IPS-NIHi7 (cell line): ENCODE data around the gene ZNF689.
A peak's percentile ranks its signal among the peaks of the same experiment; 100 is the strongest.

Experiments
- DNase-seq: peaks from one replicate; pipeline ENCODE4 v3.0.0; 2012; ENCODE audit warnings: mixed read lengths; ENCODE audit errors: extremely low spot score

Gene ZNF689

GRCh38 chr16:30562021-30562420, 48.2 kb downstream of the ZNF689 start:
- no peak for DNase-seq

- DNase-seq = no peak
These were observed 48.9 kb downstream of the ZNF689 start for GRCh38 chr16:30561089-30561816.

DNA sequence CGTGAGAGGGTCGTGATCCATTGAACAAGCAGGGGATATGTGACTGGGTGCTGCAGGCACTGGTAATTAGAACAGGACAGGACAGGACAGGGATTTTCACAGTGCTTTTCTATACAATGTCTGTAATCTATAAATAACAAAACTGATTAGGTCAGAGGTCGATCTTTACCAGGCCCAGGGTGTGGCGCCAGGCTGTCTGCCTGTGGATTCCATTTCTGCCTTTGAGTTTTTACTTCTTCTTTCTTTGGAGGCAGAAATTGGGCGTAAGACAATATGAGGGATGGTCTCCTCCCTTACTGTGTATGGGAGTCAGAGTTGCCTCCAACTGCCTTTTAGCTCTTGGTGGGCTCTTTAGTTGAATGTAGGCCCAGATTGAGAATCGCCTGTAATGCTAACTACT, 50.5 kb downstream of the ZNF689 start:
- DNase-seq = no peak

DNA sequence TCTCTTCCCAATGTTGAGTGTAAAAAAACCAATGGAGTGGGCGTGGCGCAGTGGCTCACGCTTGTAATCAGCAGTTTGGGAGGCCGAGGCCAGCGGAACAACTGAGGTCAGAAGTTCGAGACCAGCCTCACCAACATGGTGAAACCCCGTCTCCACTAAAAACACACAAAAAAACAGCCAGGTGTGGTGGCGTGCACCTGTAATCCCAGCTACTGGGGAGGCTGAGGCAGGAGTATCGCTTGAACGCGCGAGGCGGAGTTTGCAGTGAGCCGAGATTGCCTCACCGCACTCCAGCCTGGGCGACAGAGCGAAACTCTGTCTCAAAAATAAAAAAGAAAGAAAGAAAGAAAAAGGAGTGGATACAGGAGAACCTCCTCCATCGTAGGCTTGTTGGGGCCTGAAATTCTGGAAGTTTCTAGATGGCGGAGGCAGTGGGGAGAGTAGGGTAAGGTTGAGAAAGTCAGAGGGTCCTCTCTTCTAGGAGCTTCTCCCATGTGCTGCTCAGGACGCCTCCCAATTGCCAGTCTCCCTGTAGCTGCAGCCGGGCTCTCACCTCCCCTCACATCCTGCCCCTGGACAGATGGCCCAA, 51.3 kb downstream of the ZNF689 start:
- DNase-seq = no peak

- DNase-seq = peak; percentile 94
These were observed 52.0 kb downstream of the ZNF689 start, which contains the start of gene ZNF764 for GRCh38 chr16:30557957-30558788. ZNF764 (minus strand) TSS chr16:30558374; CDS start chr16:30558182, 192 bp downstream.

DNA sequence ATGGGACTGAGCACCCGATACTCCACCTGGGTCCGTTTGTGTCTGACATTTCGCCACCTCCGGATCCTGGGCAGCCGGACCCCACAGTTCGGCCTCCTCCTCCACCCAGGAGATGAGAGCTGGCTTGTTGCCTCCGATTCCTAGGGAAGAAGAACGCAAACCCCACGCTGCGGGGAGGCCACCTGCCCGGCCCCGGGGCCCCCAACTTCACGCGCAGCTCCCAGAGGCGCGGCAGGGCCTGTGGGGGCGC, 52.6 kb downstream of the ZNF689 start:
- DNase-seq = no peak

GRCh38 chr16:30556125-30556473, 54.1 kb downstream of the ZNF689 start:
- no peak for DNase-seq

- no peak for DNase-seq
These were observed 54.7 kb downstream of the ZNF689 start for GRCh38 chr16:30555315-30556124.

DNA sequence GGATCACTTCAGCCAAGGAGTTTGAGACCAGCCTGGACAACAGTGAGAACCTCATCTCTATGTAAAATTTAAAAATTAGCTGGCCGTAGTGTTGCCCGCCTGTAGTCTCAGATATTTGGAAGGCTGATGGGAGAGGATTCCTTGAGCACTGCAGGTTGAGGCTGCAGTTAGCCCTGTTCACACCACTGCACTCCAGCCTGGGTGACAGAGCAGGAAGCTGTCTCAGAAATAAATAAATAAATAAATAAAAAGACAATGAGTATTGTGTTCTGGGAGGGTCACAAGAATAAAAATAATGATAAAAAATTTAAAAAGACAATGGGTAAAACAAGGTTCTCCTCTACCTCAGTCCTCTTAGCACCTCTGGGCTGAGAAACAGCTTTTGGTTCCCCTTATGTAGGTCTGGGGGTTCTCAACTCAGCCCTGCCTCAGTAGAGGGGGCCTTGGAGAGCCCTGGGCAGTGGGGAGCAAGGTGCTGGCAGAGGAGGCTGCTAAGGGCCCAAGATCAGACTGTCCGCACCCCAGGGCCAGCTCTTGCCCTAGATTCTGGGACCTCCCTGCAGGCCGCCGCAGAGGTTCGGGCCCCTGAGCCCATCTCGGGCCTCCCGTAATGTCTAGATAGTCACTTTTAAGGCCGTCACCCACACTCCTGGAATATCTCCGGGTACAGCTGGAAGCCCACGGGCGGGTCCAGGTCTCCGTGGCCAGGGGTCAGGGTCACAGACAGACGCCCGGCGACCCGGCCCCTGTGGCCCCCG, 55.5 kb downstream of the ZNF689 start:
- no peak for DNase-seq

GRCh38 chr16:30553393-30553899, 56.7 kb downstream of the ZNF689 start:
- DNase-seq = no peak

- no peak for DNase-seq
These were observed 57.2 kb downstream of the ZNF689 start for GRCh38 chr16:30552956-30553355.
